Natural killer cell (primary cell): ENCODE results near the gene MMP21. TPM values are rescaled to one million over a fixed set of nuclear protein-coding genes. Genes with fewer than 3 reads are reported as not detected.
A peak's percentile ranks its signal among the peaks of the same experiment; 100 is the strongest.

Source experiments
- ATAC-seq, 3 donors: fragments of 150-1000 bp in 2 of 3; fragments of 200-7000 bp in 1 of 3; cut with Tn5 transposase; 1 replicate in 1 of 3; 2 replicates in 2 of 3; pipeline ENCODE4 v1.10.0; 2021; ENCODE audit warnings: mild to moderate bottlenecking in 2 of 3, moderate library complexity in 2 of 3
- DNase-seq, 2 donors: peaks; one replicate each; pipeline versions ENCODE4 v3.0.0 to v3.0.0-alpha.2; 2013 to 2021; ENCODE audit warnings: mixed read lengths in 1 of 2
- H3K27ac ChIP-seq: one replicate; pipeline ENCODE4 v1.5.1; 2013; ENCODE audit warnings: mild to moderate bottlenecking, low read length
- H3K27me3 ChIP-seq: one replicate; pipeline ENCODE4 v1.6.1; 2013; ENCODE audit warnings: low read length; ENCODE audit not compliant: control insufficient read depth, insufficient read depth
- H3K36me3 ChIP-seq: one replicate; pipeline ENCODE4 v1.6.1; 2013; ENCODE audit warnings: low read length; ENCODE audit not compliant: control insufficient read depth, insufficient read depth
- H3K4me1 ChIP-seq: one replicate; pipeline ENCODE4 v1.6.1; 2013; ENCODE audit warnings: low read length; ENCODE audit not compliant: control insufficient read depth, insufficient read depth
- H3K4me3 ChIP-seq: one replicate; pipeline ENCODE4 v1.5.1; 2013; ENCODE audit warnings: low read length
- H3K9me3 ChIP-seq: one replicate; pipeline ENCODE4 v1.6.1; 2013; ENCODE audit warnings: low read length; ENCODE audit not compliant: control insufficient read depth, insufficient read depth
- H3K27ac Mint-ChIP-seq, 2 donors: one replicate each; pipeline ENCODE4 v1.8.0; 2022; ENCODE audit warnings: mild to moderate bottlenecking in 2 of 2, mixed read lengths in 2 of 2, moderate library complexity in 1 of 2
- H3K27me3 Mint-ChIP-seq, 2 donors: one replicate each; pipeline ENCODE4 v1.8.0; 2022; ENCODE audit warnings: low read depth in 2 of 2, mixed read lengths in 2 of 2
- H3K36me3 Mint-ChIP-seq: one replicate; pipeline ENCODE4 v1.8.0; 2022; ENCODE audit warnings: mixed read lengths
- H3K4me1 Mint-ChIP-seq, 2 donors: one replicate each; pipeline ENCODE4 v1.8.0; 2022; ENCODE audit warnings: mixed read lengths in 2 of 2
- H3K4me3 Mint-ChIP-seq: one replicate; pipeline ENCODE4 v1.8.0; 2022; ENCODE audit warnings: mild to moderate bottlenecking, moderate library complexity, mixed read lengths
- H3K9me3 Mint-ChIP-seq, 2 donors: one replicate each; pipeline ENCODE4 v1.8.0; 2022; ENCODE audit warnings: mixed read lengths in 2 of 2
- CTCF ChIP-seq: fragments of 200-600 bp; IDR thresholded peaks from one replicate; pipeline ENCODE4 v1.8.0; 2022; ENCODE audit warnings: antibody characterized with exemption
- WGBS: methylation state at CpG from one replicate; pipeline ENCODE4 v1.1.7; 2013; ENCODE audit warnings: missing lambda C conversion rate; ENCODE audit not compliant: insufficient coverage; 5-methylcytosine and 5-hydroxymethylcytosine counted together
- intact Hi-C: fragments of 100-400 bp; cut with micrococcal nuclease; formaldehyde crosslinking; loops from one replicate; pipeline ENCODE4 v1.14.2; 2022
- total RNA-seq, 4 donors: library from RNA; stranded (reverse); fragments of 120-200 nt in 1 of 4; gene quantifications; one replicate each; pipeline versions ENCODE4 v1.2.3 to v1.2.4, GENCODE V29; 2013 to 2022

The MMP21 gene
- total RNA-seq, 3 donors from 2014 or later (not counting 1 experiment from before 2014, with no cell fraction given) = 0.32 to 0.85 (median 0.35) TPM

DNA sequence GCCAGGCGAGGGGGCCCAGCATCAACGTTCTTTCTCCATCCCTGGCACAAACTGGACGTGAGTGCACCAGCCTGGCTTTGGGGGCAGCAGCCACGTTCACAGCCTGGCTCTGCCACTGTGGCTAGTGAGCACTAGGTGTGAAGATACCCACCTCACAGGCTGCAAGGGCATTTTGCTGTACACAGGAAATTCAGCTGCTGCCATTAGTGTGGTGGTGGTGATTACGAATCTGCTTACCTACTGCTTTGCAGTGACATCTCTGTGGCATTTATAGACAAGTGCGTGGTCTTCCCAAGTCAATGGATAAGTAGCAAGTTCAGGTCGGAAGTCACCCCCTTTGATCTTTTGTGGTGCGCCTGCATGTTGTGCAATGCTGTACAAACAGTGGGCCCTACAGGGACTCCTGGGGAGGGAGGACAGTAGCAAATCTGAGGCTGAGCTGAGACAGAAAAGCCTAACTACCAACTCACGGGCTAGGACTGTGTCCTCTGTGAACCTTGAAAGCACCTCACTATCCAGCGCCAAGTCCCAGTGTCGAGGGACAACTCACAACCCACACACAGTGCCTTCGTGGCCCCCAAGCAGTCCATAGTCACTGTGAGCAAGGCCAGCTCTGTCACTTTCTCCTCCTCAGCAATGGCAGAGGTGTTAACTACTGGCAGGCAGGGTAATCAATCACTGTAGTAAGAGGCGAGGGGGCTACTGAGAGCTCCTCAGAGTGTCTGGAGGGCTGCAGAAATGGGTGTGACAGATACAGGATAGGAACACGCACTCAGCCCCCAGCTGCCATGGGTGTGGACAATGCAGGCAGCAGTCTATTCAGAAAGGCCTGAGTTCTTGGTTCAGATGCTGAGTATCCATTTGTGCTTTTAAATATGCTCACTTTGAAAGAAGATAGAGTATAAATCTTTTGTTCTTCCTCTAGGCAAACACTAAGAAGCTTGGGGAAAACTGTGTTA is 17.0 kb upstream of the MMP21 start:
- peaks cover 21% of the 10 kb centered on the region in 2 donors for H3K4me1 Mint-ChIP-seq
- TF ChIP-seq CTCF = no peak
- H3K27me3 Mint-ChIP-seq = no peaks in the 10 kb centered on the region
- Histone ChIP-seq H3K36me3 (peaks cover 22% of the 10 kb centered on the region), H3K27ac (peak overlapping the region; percentile 67), H3K27me3 (no peaks in the 10 kb centered on the region), H3K4me3 (no peak overlapping the region), H3K9me3 (no peaks in the 10 kb centered on the region), H3K4me1 (peaks cover 37% of the 10 kb centered on the region)
- WGBS = 73% methylated on average over 14 of the region's 14 CpGs
- H3K27ac Mint-ChIP-seq = peak overlapping the region; percentile 84 to 85
- no peak overlapping the region for H3K4me3 Mint-ChIP-seq
- intact Hi-C loops = no loop called here
- DNase-seq (peak; percentile 24 to 38), ATAC-seq (peak; percentile 73 to 86 (median 76))
- peaks cover 12% of the 10 kb centered on the region for H3K36me3 Mint-ChIP-seq
- no peaks in the 10 kb centered on the region for H3K9me3 Mint-ChIP-seq

GRCh38 chr10:125788156-125789034 is 12.8 kb upstream of the MMP21 start:
- DNase-seq (no peak), ATAC-seq (peak in 1 of 3 donors; percentile 36)
- Histone ChIP-seq H3K9me3 (no peaks in the 10 kb centered on the region), H3K27me3 (no peaks in the 10 kb centered on the region), H3K4me3 (no peak overlapping the region), H3K36me3 (peaks cover 4% of the 10 kb centered on the region), H3K4me1 (peaks cover 43% of the 10 kb centered on the region), H3K27ac (peak overlapping the region; percentile 4)
- 69% methylated on average over 16 of the region's 17 CpGs for WGBS
- H3K4me1 Mint-ChIP-seq = peaks cover 25 to 28% of the 10 kb centered on the region in 2 donors
- no peak for TF ChIP-seq CTCF
- no peaks in the 10 kb centered on the region for H3K9me3 Mint-ChIP-seq
- peak overlapping the region; percentile 44 to 51 for H3K27ac Mint-ChIP-seq
- no peaks in the 10 kb centered on the region for H3K27me3 Mint-ChIP-seq
- no peaks in the 10 kb centered on the region for H3K36me3 Mint-ChIP-seq
- no peak overlapping the region for H3K4me3 Mint-ChIP-seq
- intact Hi-C loops = no loop called here

GRCh38 chr10:125785791-125786190 is 10.2 kb upstream of the MMP21 start:
- peaks cover 27% of the 10 kb centered on the region for H3K4me1 ChIP-seq
- TF ChIP-seq CTCF = no peak
- H3K27me3 ChIP-seq = no peaks in the 10 kb centered on the region
- no peak overlapping the region for H3K4me3 ChIP-seq
- Mint-ChIP-seq H3K36me3 (no peaks in the 10 kb centered on the region), H3K9me3 (no peaks in the 10 kb centered on the region), H3K4me1 (peaks cover 15 to 19% of the 10 kb centered on the region in 2 donors), H3K4me3 (no peak overlapping the region), H3K27ac (no peak overlapping the region), H3K27me3 (no peaks in the 10 kb centered on the region)
- no peak for ATAC-seq
- intact Hi-C loops = no loop called here
- H3K36me3 ChIP-seq = peaks cover 4% of the 10 kb centered on the region
- no peak for DNase-seq
- H3K9me3 ChIP-seq = no peaks in the 10 kb centered on the region
- WGBS = 86% methylated on average over 8 of the region's 9 CpGs
- no peak overlapping the region for H3K27ac ChIP-seq
